D721Med (cell line): Measurements from ENCODE around the gene PRKN.

Source experiments
- DNase-seq: peaks from one replicate; pipeline ENCODE4 v3.0.0; 2011; ENCODE audit warnings: low spot score; ENCODE audit not compliant: insufficient read length
- FAIRE-seq: peaks from 2 replicates; lab custom pipeline; 2011; peaks lifted over from hg19 to GRCh38; lab: Jason Lieb, UNC
- TF ChIP-seq, protein P1 (sequence below): IDR thresholded peaks from 2 replicates; pipeline ENCODE4 v1.5.1; 2012; ENCODE audit warnings: mild to moderate bottlenecking, control low read depth; ENCODE audit not compliant: insufficient read depth; ENCODE audit errors: missing control alignments

Gene PRKN

DNA sequence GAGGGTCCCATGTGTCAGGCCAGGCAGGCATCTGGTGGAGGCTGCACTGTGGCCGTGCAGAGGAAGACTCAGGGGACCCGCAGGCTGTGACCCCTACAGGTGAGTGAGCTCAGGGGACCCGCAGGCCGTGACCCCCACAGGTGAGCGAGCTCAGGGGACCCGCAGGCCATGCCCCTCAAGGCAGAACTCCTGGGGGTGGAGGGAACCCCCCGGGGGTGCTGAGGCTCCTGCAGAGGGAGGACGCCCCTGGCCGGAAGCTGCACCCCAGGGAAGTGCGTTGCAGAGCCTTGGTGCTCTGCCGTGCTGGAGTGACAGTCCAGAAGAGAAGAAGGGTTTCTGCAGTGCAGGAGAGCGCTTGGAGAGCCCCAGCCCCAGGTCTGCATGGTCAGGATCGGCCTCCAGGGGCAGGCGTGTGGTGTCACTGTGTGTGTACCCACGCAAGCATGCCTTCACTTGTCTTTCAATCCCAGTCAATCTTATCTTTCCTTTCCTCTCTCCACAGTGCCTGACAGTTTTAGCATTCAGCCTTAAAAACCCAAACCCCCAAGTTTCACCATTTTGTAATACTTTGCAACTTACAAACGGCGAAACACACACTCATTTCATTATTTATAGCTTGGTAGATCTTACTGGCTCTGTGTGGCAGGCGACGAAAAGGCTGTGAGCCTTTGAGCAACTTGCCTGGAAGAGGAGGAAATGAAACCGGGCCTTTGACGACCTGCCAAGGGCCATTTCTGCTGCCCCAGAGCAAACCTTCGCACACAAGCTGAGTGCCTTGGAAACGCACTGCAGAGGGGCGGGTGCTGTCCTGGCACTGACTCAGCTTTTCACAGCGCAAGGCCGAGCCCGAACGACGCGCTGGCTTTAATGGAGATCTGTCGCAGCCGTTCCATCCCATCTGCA is 1352.3 kb downstream of the PRKN start:
- TF ChIP-seq, protein P1, sequence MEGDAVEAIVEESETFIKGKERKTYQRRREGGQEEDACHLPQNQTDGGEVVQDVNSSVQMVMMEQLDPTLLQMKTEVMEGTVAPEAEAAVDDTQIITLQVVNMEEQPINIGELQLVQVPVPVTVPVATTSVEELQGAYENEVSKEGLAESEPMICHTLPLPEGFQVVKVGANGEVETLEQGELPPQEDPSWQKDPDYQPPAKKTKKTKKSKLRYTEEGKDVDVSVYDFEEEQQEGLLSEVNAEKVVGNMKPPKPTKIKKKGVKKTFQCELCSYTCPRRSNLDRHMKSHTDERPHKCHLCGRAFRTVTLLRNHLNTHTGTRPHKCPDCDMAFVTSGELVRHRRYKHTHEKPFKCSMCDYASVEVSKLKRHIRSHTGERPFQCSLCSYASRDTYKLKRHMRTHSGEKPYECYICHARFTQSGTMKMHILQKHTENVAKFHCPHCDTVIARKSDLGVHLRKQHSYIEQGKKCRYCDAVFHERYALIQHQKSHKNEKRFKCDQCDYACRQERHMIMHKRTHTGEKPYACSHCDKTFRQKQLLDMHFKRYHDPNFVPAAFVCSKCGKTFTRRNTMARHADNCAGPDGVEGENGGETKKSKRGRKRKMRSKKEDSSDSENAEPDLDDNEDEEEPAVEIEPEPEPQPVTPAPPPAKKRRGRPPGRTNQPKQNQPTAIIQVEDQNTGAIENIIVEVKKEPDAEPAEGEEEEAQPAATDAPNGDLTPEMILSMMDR, result no peak
- DNase-seq (no peak), FAIRE-seq (no peak)

DNA sequence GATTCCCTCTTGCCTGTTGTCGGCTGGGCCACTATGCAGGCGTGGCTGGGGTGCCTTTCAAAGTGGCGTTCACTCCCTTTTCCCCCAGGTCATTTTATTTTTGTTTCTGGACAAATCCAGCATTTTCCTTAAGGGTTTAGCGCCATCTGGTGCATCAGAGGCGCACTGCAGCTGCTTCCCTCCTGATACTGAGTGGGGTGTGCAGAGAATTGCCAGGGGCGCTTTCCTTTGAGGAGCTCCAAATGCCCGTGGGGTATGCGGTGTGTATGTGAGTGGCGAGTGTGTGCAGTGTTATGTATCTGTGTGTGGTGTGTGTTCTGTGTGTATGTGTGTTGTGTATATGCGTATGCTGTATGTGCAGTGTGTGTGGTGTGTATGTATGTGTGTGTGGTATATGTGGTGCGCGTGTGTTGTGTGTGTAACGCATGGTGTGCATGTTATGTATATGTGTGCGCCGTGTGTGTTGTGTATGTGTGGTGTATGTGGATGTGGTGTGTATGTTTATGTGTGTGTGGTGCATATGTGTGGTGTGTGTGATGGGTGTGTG is 1353.6 kb downstream of the PRKN start:
- no peak for FAIRE-seq
- TF ChIP-seq, protein P1, result peak; percentile 94

DNA sequence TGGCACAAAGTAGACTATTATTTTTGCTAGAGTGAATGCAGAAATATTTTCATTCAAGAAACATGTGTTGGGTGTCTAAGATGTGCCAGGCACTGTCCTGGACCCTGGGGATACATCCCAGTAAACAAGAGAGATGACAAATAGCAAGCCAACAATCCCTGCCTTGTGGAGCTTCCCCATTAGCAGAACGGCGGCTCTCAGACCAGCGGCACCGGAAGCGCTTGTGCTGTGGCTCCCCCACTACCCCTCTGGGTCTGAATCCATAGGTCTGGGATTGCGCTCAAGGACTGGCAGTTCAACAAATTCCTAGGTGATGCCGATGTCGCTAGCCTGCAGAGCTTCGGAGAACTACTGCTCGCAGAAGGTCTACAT is 1355.2 kb downstream of the PRKN start:
- TF ChIP-seq, protein P1, result no peak
- no peak for FAIRE-seq
- DNase-seq, result no peak

More for the DNA sequence above, 1353.6 kb downstream of the PRKN start:
- peak; percentile 64 for DNase-seq

DNA sequence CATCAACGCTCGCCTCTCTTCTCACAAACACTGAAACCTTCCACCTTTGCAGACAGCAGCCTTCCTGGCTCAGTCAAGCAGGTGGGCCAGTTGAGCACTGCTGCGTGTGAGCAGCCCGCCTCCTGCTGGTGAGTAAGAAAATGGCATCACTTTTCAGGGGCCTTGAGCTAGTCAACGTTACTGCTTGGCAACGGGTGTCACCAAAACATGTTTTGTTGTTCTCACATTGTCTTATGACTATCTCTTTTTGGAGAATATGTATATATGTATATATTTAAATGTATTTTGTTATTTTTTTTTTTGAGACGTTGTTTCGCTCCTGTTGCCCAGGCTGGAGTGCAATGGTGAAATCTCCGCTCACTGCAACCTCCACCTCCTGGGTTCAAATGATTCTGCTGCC is 1356.7 kb downstream of the PRKN start:
- FAIRE-seq (no peak), DNase-seq (no peak)
- TF ChIP-seq, protein P1, result peak; percentile 96

DNA sequence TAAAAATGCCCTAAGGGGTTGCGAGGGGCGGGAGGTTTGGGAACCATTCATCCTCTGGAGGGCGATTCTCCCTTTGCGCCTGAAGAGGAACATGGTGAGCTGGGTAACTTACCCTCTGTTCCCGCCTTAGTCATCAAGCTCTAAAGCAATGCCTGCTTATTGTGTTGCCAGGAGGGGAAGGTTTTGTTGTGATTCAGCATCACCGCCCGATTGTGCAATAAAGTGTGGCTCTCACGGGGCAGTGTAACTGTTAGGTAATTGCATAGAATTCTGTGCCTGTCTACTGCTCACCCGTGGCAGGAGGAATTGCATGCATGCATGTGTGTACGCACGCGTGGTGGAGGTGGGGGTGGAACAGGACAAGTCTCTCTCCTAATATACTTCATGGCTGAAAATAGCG is 1358.2 kb downstream of the PRKN start:
- TF ChIP-seq, protein P1, result no peak
- FAIRE-seq (no peak), DNase-seq (no peak)

DNA sequence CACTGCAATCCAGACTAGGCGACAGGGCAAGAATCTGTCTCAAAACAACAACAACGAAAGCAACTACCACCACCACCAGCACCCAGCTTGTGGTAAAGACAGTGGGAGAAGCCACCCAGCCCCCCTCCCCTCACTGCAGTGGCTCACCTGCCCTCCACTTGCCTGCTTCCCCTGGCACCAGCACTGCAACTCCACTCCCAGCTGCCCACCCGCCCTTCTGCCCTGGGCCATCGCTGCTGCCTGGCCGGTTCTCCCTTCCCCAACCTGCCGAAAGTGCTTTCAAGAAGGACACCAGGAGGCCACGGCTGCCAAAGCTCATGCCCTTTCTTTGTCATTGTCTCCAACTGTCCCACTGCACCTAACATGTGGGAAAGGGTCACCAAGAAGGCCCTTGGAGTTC is 1359.1 kb downstream of the PRKN start:
- DNase-seq (no peak), FAIRE-seq (no peak)
- TF ChIP-seq, protein P1, result no peak

DNA sequence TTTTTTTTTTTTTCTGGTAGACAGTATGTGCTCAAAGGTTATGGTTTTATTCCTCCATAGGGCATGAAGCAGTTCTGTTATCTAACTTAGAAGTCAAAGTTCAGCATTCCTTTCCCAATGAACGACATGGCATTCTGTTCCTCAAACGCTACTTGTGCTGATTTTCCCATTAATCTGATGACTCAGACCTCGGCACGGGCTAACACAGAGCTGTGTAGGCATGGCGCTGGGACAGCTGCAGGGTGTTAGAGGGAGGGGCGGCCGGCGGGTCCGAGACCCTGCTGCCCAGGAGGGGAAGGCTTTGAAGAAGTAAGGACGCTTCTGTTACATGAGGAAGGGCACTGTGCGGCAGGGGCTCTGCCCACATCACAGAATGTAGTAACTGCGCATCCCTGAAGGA is 1360.1 kb downstream of the PRKN start:
- TF ChIP-seq, protein P1, result no peak
- FAIRE-seq (no peak), DNase-seq (no peak)
